A549 (cell line): ENCODE measurements around the gene FIGN. TPM values are rescaled to one million over a fixed set of nuclear protein-coding genes. Genes with fewer than 3 reads are reported as not detected.

Experiments
- ATAC-seq, 2 experiments: fragments of 200-7000 bp in 1 of 2; fragments of >200 bp in 1 of 2; cut with Nextera tagmentation in 1 of 2; cut with Tn5 transposase in 1 of 2; 3 replicates each; pipeline versions ENCODE4 v1.8.0 to v1.9.1; 2018 to 2020; ENCODE audit warnings: mild to moderate bottlenecking in 1 of 2, moderate library complexity in 1 of 2
- CTCF ChIA-PET: fragments of 300-600 bp; sonication (Branson Sonifier 250); formaldehyde crosslinking; extraction: SDS; loops from one replicate; lab custom pipeline; 2021; ENCODE audit warnings: antibody characterized with exemption, inconsistent platforms; lab: Yijun Ruan, JAX
- POLR2A ChIA-PET: fragments of 350-600 bp; formaldehyde crosslinking; extraction: SDS; loops from one replicate; lab custom pipeline; 2021; ENCODE audit warnings: antibody characterized with exemption, inconsistent platforms; lab: Yijun Ruan, JAX
- DNase-seq, 2 experiments: peaks; one replicate each; pipeline versions ENCODE4 v3.0.0 to v3.0.0-alpha.2; 2011 to 2016; ENCODE audit warnings: low read depth in 1 of 2, low spot score in 1 of 2
- FAIRE-seq: peaks from 2 replicates; lab custom pipeline; 2011; peaks lifted over from hg19 to GRCh38; lab: Jason Lieb, UNC
- H3K27ac ChIP-seq, 2 experiments: fragments of >200 bp; sonication (Bioruptor Twin); formaldehyde crosslinking; 3 replicates each; pipeline ENCODE4 v1.5.1; 2016 to 2017
- H3K4me1 ChIP-seq: fragments of >200 bp; sonication (Bioruptor Twin); formaldehyde crosslinking; 3 replicates; pipeline ENCODE4 v1.6.1; 2016
- H3K4me2 ChIP-seq: fragments of >200 bp; sonication (Bioruptor Twin); formaldehyde crosslinking; 3 replicates; pipeline ENCODE4 v1.6.1; 2016
- H3K4me3 ChIP-seq: fragments of >200 bp; sonication (Bioruptor Twin); formaldehyde crosslinking; 3 replicates; pipeline ENCODE4 v1.5.1; 2016
- H3K9me3 ChIP-seq: fragments of >200 bp; sonication (Bioruptor Twin); formaldehyde crosslinking; 3 replicates; pipeline ENCODE4 v1.6.1; 2016
- BHLHE40 ChIP-seq: IDR thresholded peaks from 2 replicates; pipeline ENCODE4 v1.6.1; 2012; ENCODE audit warnings: low read depth, low read length, inconsistent platforms
- CBX2 ChIP-seq: fragments of 200-600 bp; sonication (generic); IDR thresholded peaks from 2 replicates; pipeline ENCODE4 v1.6.1; 2016; ENCODE audit warnings: low read depth, mild to moderate bottlenecking, borderline replicate concordance
- CBX8 ChIP-seq: fragments of 200-600 bp; sonication (generic); IDR thresholded peaks from 2 replicates; pipeline ENCODE4 v1.6.1; 2016
- CEBPB ChIP-seq, 2 experiments: fragments of >200 bp in 1 of 2; sonication (Bioruptor Twin) in 1 of 2; formaldehyde crosslinking in 1 of 2; IDR thresholded peaks; 2 replicates each; pipeline ENCODE4 v1.6.1; 2012 to 2016
- CTCF ChIP-seq: fragments of >200 bp; sonication (Bioruptor Twin); formaldehyde crosslinking; IDR thresholded peaks from 3 replicates; pipeline ENCODE4 v1.5.1; 2016
- E2F6 ChIP-seq: IDR thresholded peaks from 2 replicates; pipeline ENCODE4 v1.6.1; 2012; ENCODE audit warnings: low read depth, borderline replicate concordance
- EHF ChIP-seq: fragments of 250-450 bp; sonication (Bioruptor Pico); IDR thresholded peaks from 2 replicates; pipeline ENCODE4 v1.5.0; 2020; ENCODE audit warnings: mild to moderate bottlenecking
- ELK1 ChIP-seq: fragments of 150-350 bp; IDR thresholded peaks from 2 replicates; pipeline ENCODE4 v1.6.1; 2014; ENCODE audit warnings: low read depth, mild to moderate bottlenecking, low read length
- EP300 ChIP-seq, 2 experiments: fragments of >200 bp; sonication (Bioruptor Twin); formaldehyde crosslinking; IDR thresholded peaks; 2 replicates in 1 of 2; 3 replicates in 1 of 2; pipeline ENCODE4 v1.6.1; 2016 to 2017
- ESRRA ChIP-seq: fragments of 150-350 bp; IDR thresholded peaks from 2 replicates; pipeline ENCODE4 v1.6.1; 2014; ENCODE audit warnings: mild to moderate bottlenecking, low read length, borderline replicate concordance
- FOSL2 ChIP-seq, 2 experiments: fragments of 450-650 bp in 1 of 2; fragments of >200 bp in 1 of 2; sonication (Bioruptor Twin) in 1 of 2; formaldehyde crosslinking; IDR thresholded peaks; 2 replicates each; pipeline versions ENCODE4 v1.5.0 to v1.6.1; 2016 to 2020; ENCODE audit warnings: mild to moderate bottlenecking in 1 of 2, moderate library complexity in 1 of 2
- GATA3 ChIP-seq: IDR thresholded peaks from 2 replicates; pipeline ENCODE4 v1.6.1; 2012; ENCODE audit warnings: borderline replicate concordance
- HES2 ChIP-seq: fragments of >200 bp; sonication (Bioruptor Twin); formaldehyde crosslinking; IDR thresholded peaks from 2 replicates; pipeline ENCODE4 v1.6.1; 2016
- HEYL ChIP-seq: fragments of 250-450 bp; sonication (Bioruptor Pico); IDR thresholded peaks from 2 replicates; pipeline ENCODE4 v1.8.0; 2021; ENCODE audit warnings: mild to moderate bottlenecking, moderate library complexity
- HMGXB4 ChIP-seq: fragments of 250-450 bp; sonication (Bioruptor Pico); IDR thresholded peaks from 2 replicates; pipeline ENCODE4 v1.5.0; 2021; ENCODE audit warnings: mild to moderate bottlenecking, moderate library complexity, borderline replicate concordance
- JUN ChIP-seq, 2 experiments: fragments of >200 bp; sonication (Bioruptor Twin); formaldehyde crosslinking; IDR thresholded peaks; 2 replicates in 1 of 2; 3 replicates in 1 of 2; pipeline ENCODE4 v1.6.1; 2016 to 2017
- JUNB ChIP-seq: fragments of >200 bp; sonication (Bioruptor Twin); formaldehyde crosslinking; IDR thresholded peaks from 2 replicates; pipeline ENCODE4 v1.6.1; 2016
- MAFK ChIP-seq: fragments of 450-650 bp; IDR thresholded peaks from 2 replicates; pipeline ENCODE4 v1.6.1; 2014; ENCODE audit not compliant: partially characterized antibody
- MAX ChIP-seq: IDR thresholded peaks from 2 replicates; pipeline ENCODE4 v1.6.1; 2012
- MAZ ChIP-seq: fragments of 150-350 bp; IDR thresholded peaks from 2 replicates; pipeline ENCODE4 v1.6.1; 2014; ENCODE audit warnings: antibody characterized with exemption, low read depth, low read length, borderline replicate concordance
- NPAS2 ChIP-seq: fragments of 250-450 bp; sonication (Bioruptor Pico); IDR thresholded peaks from 2 replicates; pipeline ENCODE4 v1.8.0; 2022; ENCODE audit warnings: mild to moderate bottlenecking, moderate library complexity, borderline replicate concordance
- NR3C1 ChIP-seq: fragments of >200 bp; sonication (Bioruptor Twin); formaldehyde crosslinking; IDR thresholded peaks from 3 replicates; pipeline ENCODE4 v1.6.1; 2017
- RARB ChIP-seq: fragments of 250-450 bp; sonication (Bioruptor Pico); IDR thresholded peaks from 2 replicates; pipeline ENCODE4 v1.8.0; 2021; ENCODE audit warnings: mild to moderate bottlenecking, moderate library complexity
- SMC3 ChIP-seq: fragments of >200 bp; sonication (Bioruptor Twin); formaldehyde crosslinking; IDR thresholded peaks from 3 replicates; pipeline ENCODE4 v1.6.1; 2018; ENCODE audit warnings: inconsistent platforms
- SREBF2 ChIP-seq: fragments of 450-650 bp; IDR thresholded peaks from 2 replicates; pipeline ENCODE4 v1.6.1; 2014; ENCODE audit warnings: mild to moderate bottlenecking, moderate library complexity
- TFCP2L1 ChIP-seq: fragments of 250-450 bp; sonication (Bioruptor Pico); IDR thresholded peaks from 2 replicates; pipeline ENCODE4 v1.5.0; 2021; ENCODE audit warnings: mild to moderate bottlenecking
- TP53 ChIP-seq: fragments of 250-450 bp; sonication (Bioruptor Pico); IDR thresholded peaks from 2 replicates; pipeline ENCODE4 v1.5.0; 2021; ENCODE audit warnings: mild to moderate bottlenecking, moderate library complexity
- USF2 ChIP-seq: fragments of 450-650 bp; IDR thresholded peaks from 2 replicates; pipeline ENCODE4 v1.6.1; 2014; ENCODE audit warnings: antibody characterized with exemption
- ZC3H11A ChIP-seq: fragments of 450-650 bp; IDR thresholded peaks from 2 replicates; pipeline ENCODE4 v1.6.1; 2014; ENCODE audit warnings: antibody characterized with exemption, mild to moderate bottlenecking
- ZSCAN20 ChIP-seq: fragments of 250-450 bp; sonication (Bioruptor Pico); IDR thresholded peaks from 2 replicates; pipeline ENCODE4 v1.8.0; 2022; ENCODE audit warnings: mild to moderate bottlenecking, moderate library complexity
- whole genome bisulfite sequencing: methylation state at CpG from one replicate; pipeline ENCODE4 v1.1.6; 2017; ENCODE audit errors: missing lambda C conversion rate; 5-methylcytosine and 5-hydroxymethylcytosine counted together
- polyA plus RNA-seq, 4 experiments: library from polyadenylated mRNA; depleted of rRNA in 3 of 4; stranded (reverse); fragments of >200 nt; fragmentation: RNase III in 1 of 4; extraction: RNeasy Plus Mini Kit Qiagen cat#74134 plus additional on column Dnase treatment in 1 of 4; gene quantifications; 2 replicates in 3 of 4; 3 replicates in 1 of 4; pipeline ENCODE4 v1.2.3, GENCODE V29; 2011 to 2017

The FIGN gene
- polyA plus RNA-seq, 2 of the 4 experiments (the other 2 are of a cell fraction) = 1.9 to 3.8 TPM

- TF ChIP-seq FOSL2 (IDR thresholded peaks at IDR 0.05) (peak; percentile 38; the same call in 1 of the 2 replicates), FOSL2 (CRISPR knock-in tag; IDR thresholded peaks at IDR 0.05) (peak; percentile 82), EHF (CRISPR knock-in tag) (no peak), CTCF (no peak), BHLHE40 (no peak), ZC3H11A (no peak), ZSCAN20 (CRISPR knock-in tag) (no peak), MAZ (no peak), MAX (no peak), USF2 (peak; percentile 56; the same call in 1 of the 2 replicates), TFCP2L1 (no peak), ELK1 (no peak), GATA3 (no peak), EP300 (IDR thresholded peaks at IDR 0.05) (no peak), HEYL (CRISPR knock-in tag) (no peak), JUNB (0 out of 2 replicates have a peak, but pooled peaks have one; percentile 40), HES2 (no peak), MAFK (peak; percentile 64), JUN (IDR thresholded peaks at IDR 0.05) (no peak), CEBPB (IDR thresholded peaks at IDR 0.05) (peak in 1 of 2 experiments; percentile 35; a peak in 1 of 4 replicates)
- TF ChIP-seq, all 56 proteins: peak for 5
- FAIRE-seq (no peak), ATAC-seq (peak; percentile 59 to 60; a peak in 5 of 6 replicates), DNase-seq (peak; percentile 30 to 56)
- Histone ChIP-seq H3K4me3 (0 out of 3 replicates have a peak overlapping the region, but pooled peaks have one; percentile 17), H3K4me1 (peaks cover 58% of the 10 kb centered on the region), H3K27ac (peak overlapping the region; percentile 73 to 78), H3K4me2 (peak overlapping the region; percentile 77), H3K9me3 (peaks cover 4% of the 10 kb centered on the region; the same call in 1 of the 3 replicates)
- POLR2A ChIA-PET = no interaction called here
- CTCF ChIA-PET = no interaction called here
These were observed 70.0 kb downstream of the FIGN start for GRCh38 chr2:163665817-163666216.

GRCh38 chr2:163665051-163665450 is 70.8 kb downstream of the FIGN start:
- ChIA-PET CTCF (no interaction called here), POLR2A (no interaction called here)
- TF ChIP-seq MAFK (no peak), ESRRA (no peak), CBX8 (no peak), TFCP2L1 (no peak), SREBF2 (no peak), NR3C1 (no peak), RARB (CRISPR knock-in tag) (no peak), EHF (CRISPR knock-in tag) (no peak), CBX2 (no peak), SMC3 (no peak), E2F6 (no peak), NPAS2 (CRISPR knock-in tag) (no peak), TP53 (CRISPR knock-in tag) (no peak), HMGXB4 (CRISPR knock-in tag) (no peak), JUNB (no peak)
- Histone ChIP-seq H3K4me3 (no peak overlapping the region), H3K4me2 (peak overlapping the region; percentile 77), H3K4me1 (peaks cover 57% of the 10 kb centered on the region), H3K27ac (peak overlapping the region; percentile 73 to 78), H3K9me3 (peaks cover 4% of the 10 kb centered on the region; the same call in 1 of the 3 replicates)
- no peak for FAIRE-seq
- ATAC-seq = no peak
- 72% methylated on average over 2 of the region's 2 CpGs for WGBS
- DNase-seq = no peak
